ENCODE data around the gene DAZAP1.

The DAZAP1 gene

DNA sequence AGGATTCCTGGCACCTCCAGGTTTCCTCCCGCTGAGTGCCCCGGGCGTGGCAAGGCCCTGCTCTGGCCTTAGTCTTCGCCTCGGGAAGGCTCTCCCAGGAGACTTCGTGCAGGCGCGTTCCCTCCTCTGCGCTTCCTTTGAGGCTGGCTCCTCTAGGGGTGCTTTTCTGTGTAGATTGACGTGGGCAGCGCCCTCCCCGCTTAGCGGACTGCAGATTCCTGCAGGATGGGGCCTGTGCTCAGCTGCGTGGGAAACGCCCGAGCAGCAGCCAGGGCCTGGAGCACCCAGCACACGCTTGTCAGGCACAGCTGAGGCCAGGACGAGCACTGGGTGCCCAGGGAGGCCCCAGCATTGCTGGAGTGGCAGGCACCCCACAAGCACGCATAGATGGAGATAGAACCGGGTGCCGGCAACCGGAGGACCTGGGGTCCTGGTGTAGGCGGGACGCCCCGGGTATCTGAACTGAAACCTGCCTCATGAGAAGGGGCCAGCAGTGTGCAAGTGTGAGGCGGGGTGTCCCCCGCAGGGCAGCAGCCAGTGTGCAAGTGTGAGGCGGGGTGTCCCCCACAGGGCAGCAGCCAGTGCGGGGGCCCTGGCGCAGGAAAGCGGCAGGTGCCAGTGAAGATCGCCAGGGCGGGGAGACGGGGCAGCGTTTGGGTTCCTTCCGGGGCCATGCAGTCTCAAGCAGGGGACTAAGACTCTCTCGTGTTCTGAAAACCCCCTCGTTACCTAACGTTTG is 20.3 kb upstream of the DAZAP1 start:
- DNase-seq (ENCODE audit: low spot score) = no peak
- POLR2A ChIA-PET (ENCODE audit: low non-redundant PET) = no interaction called here
- TF ChIP-seq, protein P1, sequence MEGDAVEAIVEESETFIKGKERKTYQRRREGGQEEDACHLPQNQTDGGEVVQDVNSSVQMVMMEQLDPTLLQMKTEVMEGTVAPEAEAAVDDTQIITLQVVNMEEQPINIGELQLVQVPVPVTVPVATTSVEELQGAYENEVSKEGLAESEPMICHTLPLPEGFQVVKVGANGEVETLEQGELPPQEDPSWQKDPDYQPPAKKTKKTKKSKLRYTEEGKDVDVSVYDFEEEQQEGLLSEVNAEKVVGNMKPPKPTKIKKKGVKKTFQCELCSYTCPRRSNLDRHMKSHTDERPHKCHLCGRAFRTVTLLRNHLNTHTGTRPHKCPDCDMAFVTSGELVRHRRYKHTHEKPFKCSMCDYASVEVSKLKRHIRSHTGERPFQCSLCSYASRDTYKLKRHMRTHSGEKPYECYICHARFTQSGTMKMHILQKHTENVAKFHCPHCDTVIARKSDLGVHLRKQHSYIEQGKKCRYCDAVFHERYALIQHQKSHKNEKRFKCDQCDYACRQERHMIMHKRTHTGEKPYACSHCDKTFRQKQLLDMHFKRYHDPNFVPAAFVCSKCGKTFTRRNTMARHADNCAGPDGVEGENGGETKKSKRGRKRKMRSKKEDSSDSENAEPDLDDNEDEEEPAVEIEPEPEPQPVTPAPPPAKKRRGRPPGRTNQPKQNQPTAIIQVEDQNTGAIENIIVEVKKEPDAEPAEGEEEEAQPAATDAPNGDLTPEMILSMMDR (conservative IDR thresholded peaks at IDR 0.05; ENCODE audit: low read depth) = no peak
- H3K27ac ChIP-seq = peak overlapping the region; percentile 90
- CTCF ChIA-PET = no interaction called here

DNA sequence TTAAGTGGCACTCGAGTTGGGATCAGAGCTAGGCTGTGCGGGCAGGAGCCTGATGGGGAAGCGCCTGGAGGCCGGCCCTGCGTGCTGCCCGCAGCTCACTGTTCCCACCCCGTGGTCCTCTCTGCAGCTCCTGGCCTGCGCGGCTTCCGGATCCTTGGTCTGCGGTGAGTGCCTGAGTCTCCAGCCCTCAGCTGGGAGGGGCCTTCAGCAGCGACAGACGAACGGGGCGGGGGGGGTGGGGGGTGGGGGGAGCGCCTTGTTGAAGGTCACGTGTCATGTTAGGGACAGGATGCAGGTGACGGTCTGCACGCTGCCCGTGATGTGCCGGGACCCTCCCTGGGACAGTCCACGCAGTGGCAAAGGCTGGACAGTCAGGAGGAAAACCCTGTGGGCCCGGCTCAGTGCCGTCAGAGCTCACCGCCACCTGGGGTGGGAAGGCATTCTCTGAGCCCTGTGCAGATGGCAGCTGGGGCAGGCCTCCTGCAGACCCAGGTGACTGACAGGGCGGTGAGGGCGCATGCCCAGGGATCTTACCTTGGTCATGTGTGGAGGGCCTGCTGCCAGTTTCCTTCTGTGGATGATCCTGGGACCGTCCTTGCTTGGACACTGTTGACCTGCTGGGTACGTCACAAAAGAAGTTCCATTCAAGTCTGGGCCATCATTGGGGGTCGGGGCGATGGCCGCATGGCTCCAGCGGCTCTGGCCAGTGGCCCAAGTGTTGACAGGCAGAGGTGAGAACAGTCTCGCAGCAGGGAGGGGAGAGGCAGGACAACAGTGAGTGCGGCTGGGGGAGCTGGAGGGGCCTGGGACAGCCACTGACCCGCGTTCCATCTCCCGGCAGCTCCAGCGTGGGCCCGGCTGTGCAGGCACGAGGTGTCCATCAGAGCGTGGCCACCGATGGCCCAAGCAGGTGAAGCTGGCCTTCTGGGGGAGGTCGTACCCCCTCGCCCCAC is 19.4 kb upstream of the DAZAP1 start:
- TF ChIP-seq, protein P1 (conservative IDR thresholded peaks at IDR 0.05; ENCODE audit: low read depth) = no peak
- ChIA-PET CTCF (no interaction called here), POLR2A (ENCODE audit: low non-redundant PET) (interaction anchor here (0.6 kb wide), 1 partner anchor 56 kb away, joined by 12 read pairs; no protein-coding TSS in a partner anchor)
- DNase-seq (ENCODE audit: low spot score) = no peak
- peak overlapping the region; percentile 90 for H3K27ac ChIP-seq

DNA sequence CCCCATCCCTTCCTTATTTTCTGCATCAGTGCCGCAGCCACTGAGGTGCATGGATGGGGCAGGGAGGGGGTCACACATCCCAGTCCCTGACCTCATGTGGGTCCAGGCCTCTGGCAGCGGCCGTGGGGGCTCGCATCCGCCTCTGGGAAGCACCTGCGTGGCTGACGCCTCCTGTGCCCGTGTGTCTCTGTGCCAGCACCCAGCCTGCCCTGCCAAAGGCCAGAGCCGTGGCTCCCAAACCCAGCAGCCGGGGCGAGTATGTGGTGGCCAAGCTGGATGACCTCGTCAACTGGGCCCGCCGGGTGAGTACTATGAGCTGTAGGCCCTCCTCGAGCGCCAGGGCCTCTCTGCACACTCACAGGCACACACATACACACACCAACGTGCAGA is 18.8 kb upstream of the DAZAP1 start:
- ChIA-PET POLR2A (ENCODE audit: low non-redundant PET) (no interaction called here), CTCF (no interaction called here)
- TF ChIP-seq, protein P1 (conservative IDR thresholded peaks at IDR 0.05; ENCODE audit: low read depth) = no peak
- no peak for DNase-seq (ENCODE audit: low spot score)
- peak overlapping the region; percentile 90; the same call in 1 of the 2 replicates for H3K27ac ChIP-seq

DNA sequence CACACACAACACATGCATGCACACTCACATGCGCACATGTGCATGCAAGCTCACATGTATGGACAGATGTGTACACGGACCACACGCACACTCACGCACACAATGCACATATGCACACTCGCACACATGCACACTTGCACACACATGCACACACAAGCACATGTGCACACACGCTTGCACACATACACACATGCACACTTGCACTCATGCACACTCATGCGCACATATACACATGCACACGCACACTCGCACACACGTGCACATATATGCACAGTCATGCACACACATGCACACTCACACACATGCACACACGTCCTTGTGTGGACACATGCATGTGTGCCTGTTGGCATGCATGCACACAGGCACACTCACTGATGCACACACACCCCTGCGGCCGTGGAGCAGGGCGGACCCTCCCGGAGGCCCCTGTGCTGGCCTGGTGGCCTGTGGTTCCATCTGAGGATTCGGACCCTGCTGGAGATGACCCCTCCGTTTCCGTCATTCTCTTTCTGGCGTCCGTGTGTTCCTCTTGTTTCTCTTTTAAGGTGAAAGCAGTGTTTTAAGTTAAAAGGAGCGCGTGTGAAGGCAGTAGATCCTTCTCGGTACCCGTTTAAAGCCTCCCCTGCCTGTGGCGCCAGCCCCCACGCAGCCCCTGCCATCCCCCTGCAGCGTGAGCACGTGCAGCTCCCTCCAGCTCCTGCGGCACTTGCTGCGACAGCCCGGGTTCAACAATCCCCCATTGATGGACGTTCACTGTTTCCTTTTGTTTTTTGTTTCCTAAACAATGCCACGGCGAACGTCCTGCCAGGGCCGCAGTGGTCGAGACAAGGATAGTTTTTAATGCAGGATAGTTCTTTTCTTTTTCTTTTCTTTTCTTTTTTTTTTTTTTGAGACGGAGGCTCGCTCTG is 18.1 kb upstream of the DAZAP1 start:
- POLR2A ChIA-PET (ENCODE audit: low non-redundant PET) = no interaction called here
- peak overlapping the region; percentile 90; the same call in 1 of the 2 replicates for H3K27ac ChIP-seq
- no peak for DNase-seq (ENCODE audit: low spot score)
- TF ChIP-seq, protein P1 (conservative IDR thresholded peaks at IDR 0.05; ENCODE audit: low read depth) = no peak
- CTCF ChIA-PET = no interaction called here

DNA sequence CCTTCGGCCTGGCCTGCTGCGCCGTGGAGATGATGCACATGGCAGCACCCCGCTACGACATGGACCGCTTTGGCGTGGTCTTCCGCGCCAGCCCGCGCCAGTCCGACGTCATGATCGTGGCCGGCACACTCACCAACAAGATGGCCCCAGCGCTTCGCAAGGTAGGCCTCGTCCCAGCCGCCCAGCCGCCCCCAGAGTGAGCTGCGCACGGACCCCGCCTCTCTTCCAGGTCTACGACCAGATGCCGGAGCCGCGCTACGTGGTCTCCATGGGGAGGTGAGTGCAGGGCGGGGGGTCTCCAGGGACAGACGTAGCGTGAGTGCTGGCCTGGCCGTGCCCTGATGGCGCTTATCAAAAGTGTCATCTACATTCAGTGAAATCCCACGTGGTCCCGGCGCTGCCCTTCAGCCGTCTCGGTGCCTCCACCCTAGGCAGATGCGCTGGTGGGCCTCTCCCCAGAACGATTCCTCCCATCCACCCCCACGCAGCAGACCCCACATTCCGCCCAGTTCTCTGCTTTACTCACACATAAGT is 16.4 kb upstream of the DAZAP1 start:
- POLR2A ChIA-PET (ENCODE audit: low non-redundant PET) = no interaction called here
- DNase-seq (ENCODE audit: low spot score) = no peak

More for the DNA sequence above, 16.4 kb upstream of the DAZAP1 start:
- TF ChIP-seq, protein P1 (conservative IDR thresholded peaks at IDR 0.05; ENCODE audit: low read depth) = no peak
- no peak overlapping the region for H3K27ac ChIP-seq
- CTCF ChIA-PET = interaction anchor here (0.6 kb wide), 1 partner anchor 46 kb away, joined by 3 read pairs; no protein-coding TSS in a partner anchor

All from RWPE1 (cell line).